Panc1 (cell line): ENCODE results near the gene RMRP. TPM values are rescaled to one million over a fixed set of nuclear protein-coding genes. Genes with fewer than 3 reads are reported as not detected.
A peak's percentile ranks its signal among the peaks of the same experiment; 100 is the strongest.

Experiments
- ATAC-seq: fragments of 200-7000 bp; cut with Tn5 transposase; 2 replicates; pipeline ENCODE4 v1.9.1; 2020; ENCODE audit warnings: mild to moderate bottlenecking, moderate library complexity
- BruUV-seq: library from RNA; stranded (reverse); fragments of 400-500 nt; replicated peaks from 2 replicates; lab custom pipeline; 2021; lab: Mats Ljungman, UMichigan
- CTCF ChIA-PET: fragments of 300-600 bp; sonication (Branson Sonifier 250); formaldehyde crosslinking; loops from one replicate; lab custom pipeline; 2022; ENCODE audit warnings: antibody characterized with exemption; lab: Charles Lee
- POLR2A ChIA-PET: fragments of 300-600 bp; sonication (Branson Sonifier 250); formaldehyde crosslinking; loops from one replicate; lab custom pipeline; 2022; ENCODE audit warnings: antibody characterized with exemption; lab: Charles Lee
- DNase-seq: peaks from one replicate; pipeline ENCODE4 v3.0.0-alpha.2; 2010; ENCODE audit warnings: low read depth, low spot score
- H3K27ac ChIP-seq: 2 replicates; pipeline ENCODE4 v1.5.1; 2011; ENCODE audit warnings: mild to moderate bottlenecking, low read length, inconsistent platforms
- H3K27me3 ChIP-seq: fragments of 200-500 bp; sonication (Bioruptor generic); 2 replicates; pipeline ENCODE4 v1.6.0; 2014; ENCODE audit warnings: low read length, inconsistent platforms; ENCODE audit not compliant: control insufficient read depth, insufficient read depth
- H3K36me3 ChIP-seq: fragments of 200-500 bp; sonication (Bioruptor generic); 2 replicates; pipeline ENCODE4 v1.5.1; 2014; ENCODE audit warnings: inconsistent platforms, mild to moderate bottlenecking, low read length, moderate library complexity; ENCODE audit not compliant: control insufficient read depth, insufficient read depth
- H3K4me1 ChIP-seq: 2 replicates; pipeline ENCODE4 v1.5.1; 2011; ENCODE audit warnings: inconsistent platforms, mild to moderate bottlenecking, low read length, moderate library complexity; ENCODE audit not compliant: control insufficient read depth, insufficient read depth
- H3K4me3 ChIP-seq, 2 experiments: 2 replicates each; pipeline ENCODE4 v1.5.1; 2011 to 2012; ENCODE audit warnings: low read depth in 2 of 2, low read length in 2 of 2, mild to moderate bottlenecking in 2 of 2, inconsistent platforms in 1 of 2, moderate library complexity in 1 of 2
- H3K9me3 ChIP-seq: fragments of 200-500 bp; sonication (Bioruptor generic); 2 replicates; pipeline ENCODE4 v1.5.1; 2014; ENCODE audit warnings: low read depth, mild to moderate bottlenecking, inconsistent platforms, low read length, moderate library complexity; ENCODE audit not compliant: control insufficient read depth, insufficient read depth
- CTCF ChIP-seq: fragments of 450-650 bp; IDR thresholded peaks from 2 replicates; pipeline ENCODE4 v1.5.1; 2017; ENCODE audit warnings: mild to moderate bottlenecking
- POLR2AphosphoS5 ChIP-seq: IDR thresholded peaks from 2 replicates; pipeline ENCODE4 v1.6.1; 2012; ENCODE audit warnings: mild to moderate bottlenecking, low read depth, low read length, moderate library complexity
- REST ChIP-seq, 2 experiments: IDR thresholded peaks; 2 replicates each; pipeline ENCODE4 v1.6.1; 2011 to 2012; ENCODE audit warnings: low read depth in 2 of 2, control low read depth in 1 of 2, low read length in 1 of 2, mild to moderate bottlenecking in 1 of 2, moderate library complexity in 1 of 2; ENCODE audit not compliant: insufficient read depth in 1 of 2
- SIN3A ChIP-seq: IDR thresholded peaks from 2 replicates; pipeline ENCODE4 v1.6.1; 2012; ENCODE audit warnings: low read depth, mild to moderate bottlenecking, low read length, moderate library complexity, borderline replicate concordance; ENCODE audit not compliant: insufficient read depth
- TCF7L2 ChIP-seq: IDR thresholded peaks from 2 replicates; pipeline ENCODE4 v1.6.1; 2011; ENCODE audit warnings: mild to moderate bottlenecking, low read depth, low read length, inconsistent platforms
- in situ Hi-C: cut with HindIII; loops from 2 replicates; pipeline ENCODE4 v1.10.0; 2016; ENCODE audit warnings: low sequenced_read_pairs, low pct_unique_long_range_greater_than_20kb
- intact Hi-C: fragments of 100-400 bp; cut with micrococcal nuclease; formaldehyde crosslinking; loops from one replicate; pipeline ENCODE4 v1.10.0; 2022; ENCODE audit not compliant: unreplicated experiment
- total RNA-seq: library from RNA; stranded (reverse); gene quantifications from one replicate; pipeline ENCODE4 v1.2.1, GENCODE V29; 2021; ENCODE audit not compliant: unreplicated experiment

Gene RMRP
- total RNA-seq, 1 experiment from 2014 or later, result 29,896 TPM

GRCh38 chr9:35617548-35617947, 40.3 kb downstream of the RMRP start:
- Histone ChIP-seq H3K4me3 (peak overlapping the region in 1 of 2 experiments; percentile 35; a peak in 1 of 4 replicates), H3K9me3 (no peaks in the 10 kb centered on the region), H3K4me1 (no peaks in the 10 kb centered on the region), H3K36me3 (no peaks in the 10 kb centered on the region), H3K27ac (no peak overlapping the region), H3K27me3 (peaks cover 5% of the 10 kb centered on the region; the same call in 1 of the 2 replicates)
- POLR2A ChIA-PET, result no interaction called here
- DNase-seq (no peak), ATAC-seq (no peak)
- BruUV-seq, result no TSS peak
- CTCF ChIA-PET, result no interaction called here
- TF ChIP-seq POLR2AphosphoS5 (no peak), TCF7L2 (no peak), REST (IDR thresholded peaks at IDR 0.05; ENCODE audit: insufficient read depth in 1 of 2, low read depth in 2 of 2, low read length in 1 of 2) (no peak), CTCF (no peak), SIN3A (no peak)
- intact Hi-C loops, result no loop called here
- in situ Hi-C loops, result no loop called here

- Histone ChIP-seq H3K36me3 (no peaks in the 10 kb centered on the region), H3K27me3 (peaks cover 5% of the 10 kb centered on the region; the same call in 1 of the 2 replicates), H3K27ac (no peak overlapping the region), H3K4me3 (peak overlapping the region; percentile 4 to 35; a peak in 3 of 4 replicates), H3K4me1 (no peaks in the 10 kb centered on the region), H3K9me3 (no peaks in the 10 kb centered on the region)
- BruUV-seq, result no TSS peak
- POLR2A ChIA-PET, result no interaction called here
- DNase-seq, result no peak
- CTCF ChIA-PET, result no interaction called here
- in situ Hi-C loops (no loop called here), intact Hi-C loops (no loop called here)
- TF ChIP-seq POLR2AphosphoS5, result no peak
- TF ChIP-seq SIN3A, result no peak
- TF ChIP-seq CTCF, result no peak; the same call in 1 of the 2 replicates
- peak; percentile 58 for ATAC-seq
These were observed 40.9 kb downstream of the RMRP start for GRCh38 chr9:35616681-35617459.
